ENCODE results near the gene CENPM. TPM values are rescaled to one million over a fixed set of nuclear protein-coding genes. Genes with fewer than 3 reads are reported as not detected.
"Not testable (repeated sequence)": the region's sequence is repeated elsewhere in the genome, so short reads cannot be mapped to it uniquely, and the experiment has no call there.

Gene CENPM
- total RNA-seq, 4 donors from 2014 or later = 5.9 to 20.2 (median 9.1) TPM

DNA sequence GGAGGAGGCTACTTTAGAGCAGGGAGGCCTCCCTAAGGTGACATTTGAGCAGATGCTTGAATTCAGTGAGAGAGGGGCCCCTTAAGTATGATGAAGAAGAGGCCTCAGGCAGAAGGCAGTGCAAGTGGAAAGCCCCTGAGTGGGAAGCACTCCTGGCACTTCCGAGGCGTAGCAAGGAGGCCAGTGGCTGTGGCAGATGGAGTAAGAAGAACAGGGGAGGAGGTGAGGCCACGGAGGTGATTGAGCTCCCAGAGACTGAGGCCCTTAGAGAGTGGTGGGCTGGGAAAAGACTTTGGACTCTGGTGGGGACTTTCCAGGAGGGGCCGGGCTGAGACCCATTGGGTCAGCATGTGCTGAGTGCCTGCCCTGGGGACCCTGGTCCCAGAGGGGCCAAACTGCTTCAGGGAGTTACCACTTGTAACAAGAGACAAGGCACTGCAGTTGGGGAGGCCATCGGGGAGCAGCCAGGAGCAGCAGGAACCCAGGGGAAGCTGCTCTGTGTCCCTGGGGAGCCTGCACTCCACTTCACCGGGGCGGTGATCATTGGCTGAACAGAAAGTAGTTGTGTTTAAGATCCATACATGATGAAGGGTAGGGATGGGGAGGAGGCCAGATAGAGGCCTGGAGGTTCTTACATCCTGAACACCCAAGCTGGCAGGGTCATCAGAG is 2.5 kb upstream of the CENPM start:
- H3K4me3 ChIP-seq (ENCODE audit: low read depth, poor library complexity, severe bottlenecking) = no peak overlapping the region
- 84 to 86% methylated on average over 7 of the region's 7 CpGs for WGBS, 2 donors
- intact Hi-C loops (cut with DNase I; ENCODE audit: low total_unique reads) = loop anchor here (10.0 kb wide), 2 partner anchors 125 to 255 kb away; partner anchors contain the start of gene MEI1
- TF ChIP-seq, protein P1, sequence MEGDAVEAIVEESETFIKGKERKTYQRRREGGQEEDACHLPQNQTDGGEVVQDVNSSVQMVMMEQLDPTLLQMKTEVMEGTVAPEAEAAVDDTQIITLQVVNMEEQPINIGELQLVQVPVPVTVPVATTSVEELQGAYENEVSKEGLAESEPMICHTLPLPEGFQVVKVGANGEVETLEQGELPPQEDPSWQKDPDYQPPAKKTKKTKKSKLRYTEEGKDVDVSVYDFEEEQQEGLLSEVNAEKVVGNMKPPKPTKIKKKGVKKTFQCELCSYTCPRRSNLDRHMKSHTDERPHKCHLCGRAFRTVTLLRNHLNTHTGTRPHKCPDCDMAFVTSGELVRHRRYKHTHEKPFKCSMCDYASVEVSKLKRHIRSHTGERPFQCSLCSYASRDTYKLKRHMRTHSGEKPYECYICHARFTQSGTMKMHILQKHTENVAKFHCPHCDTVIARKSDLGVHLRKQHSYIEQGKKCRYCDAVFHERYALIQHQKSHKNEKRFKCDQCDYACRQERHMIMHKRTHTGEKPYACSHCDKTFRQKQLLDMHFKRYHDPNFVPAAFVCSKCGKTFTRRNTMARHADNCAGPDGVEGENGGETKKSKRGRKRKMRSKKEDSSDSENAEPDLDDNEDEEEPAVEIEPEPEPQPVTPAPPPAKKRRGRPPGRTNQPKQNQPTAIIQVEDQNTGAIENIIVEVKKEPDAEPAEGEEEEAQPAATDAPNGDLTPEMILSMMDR (IDR thresholded peaks at IDR 0.05) = no peak
- TF ChIP-seq POLR2A (IDR thresholded peaks at IDR 0.05) = no peak
- no peak for DNase-seq (ENCODE audit: low spot score in 2 of 2)

DNA sequence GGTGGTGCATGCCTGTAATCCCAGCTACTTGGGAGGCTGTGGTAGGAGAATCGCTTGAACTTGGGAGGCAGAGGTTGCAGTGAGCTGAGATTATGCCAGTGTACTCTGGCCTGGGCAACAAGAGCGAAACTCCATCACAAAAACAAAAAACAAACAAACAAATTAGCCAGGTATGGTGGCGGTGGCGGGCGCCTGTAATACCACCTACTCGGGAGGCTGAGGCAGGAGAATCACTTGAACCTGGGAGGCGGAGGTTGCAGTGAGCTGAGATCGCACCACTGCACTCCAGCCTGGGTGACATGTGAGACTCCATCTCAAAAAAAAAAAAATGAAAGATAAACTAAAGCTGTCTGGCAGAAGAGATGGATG is 2.0 kb upstream of the CENPM start:
- DNase-seq (ENCODE audit: low spot score in 2 of 2) = not testable (repeated sequence)
- intact Hi-C loops (cut with DNase I; ENCODE audit: low total_unique reads) = loop anchor here (10.0 kb wide), 2 partner anchors 124 to 254 kb away; partner anchors contain the start of gene MEI1

DNA sequence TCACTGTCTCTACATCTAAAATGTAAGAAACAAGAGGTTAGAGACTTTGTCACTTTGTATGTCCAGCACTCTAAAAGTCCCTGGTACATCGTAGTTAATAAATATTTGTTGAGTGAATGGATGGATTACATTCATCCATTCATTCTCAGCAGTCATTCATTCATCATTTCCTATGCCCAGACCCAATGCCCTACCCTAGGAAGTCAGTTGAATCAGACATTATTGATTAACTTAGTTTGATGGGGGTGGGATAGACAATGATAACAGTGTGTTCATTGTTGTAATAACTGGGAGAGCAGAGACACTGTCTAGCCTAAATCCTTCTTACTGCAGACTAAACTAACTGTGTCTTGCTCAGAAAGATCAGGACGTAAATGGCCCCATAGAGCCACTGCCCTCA is 1.2 kb upstream of the CENPM start:
- intact Hi-C loops (cut with DNase I; ENCODE audit: low total_unique reads) = loop anchor here (10.0 kb wide), 2 partner anchors 123 to 253 kb away; partner anchors contain the start of gene MEI1
- no peak for TF ChIP-seq POLR2A (IDR thresholded peaks at IDR 0.05)
- TF ChIP-seq, protein P1 (IDR thresholded peaks at IDR 0.05) = no peak
- WGBS, 2 donors = 94 to 98% methylated on average over 2 of the region's 2 CpGs
- H3K4me3 ChIP-seq (ENCODE audit: low read depth, poor library complexity, severe bottlenecking) = no peak overlapping the region
- no peak for DNase-seq (ENCODE audit: low spot score in 2 of 2)

More for the DNA sequence above, 2.0 kb upstream of the CENPM start:
- not testable (repeated sequence) for H3K4me3 ChIP-seq (ENCODE audit: low read depth, poor library complexity, severe bottlenecking)
- WGBS, 2 donors = 80 to 91% methylated on average over 8 of the region's 8 CpGs

DNA sequence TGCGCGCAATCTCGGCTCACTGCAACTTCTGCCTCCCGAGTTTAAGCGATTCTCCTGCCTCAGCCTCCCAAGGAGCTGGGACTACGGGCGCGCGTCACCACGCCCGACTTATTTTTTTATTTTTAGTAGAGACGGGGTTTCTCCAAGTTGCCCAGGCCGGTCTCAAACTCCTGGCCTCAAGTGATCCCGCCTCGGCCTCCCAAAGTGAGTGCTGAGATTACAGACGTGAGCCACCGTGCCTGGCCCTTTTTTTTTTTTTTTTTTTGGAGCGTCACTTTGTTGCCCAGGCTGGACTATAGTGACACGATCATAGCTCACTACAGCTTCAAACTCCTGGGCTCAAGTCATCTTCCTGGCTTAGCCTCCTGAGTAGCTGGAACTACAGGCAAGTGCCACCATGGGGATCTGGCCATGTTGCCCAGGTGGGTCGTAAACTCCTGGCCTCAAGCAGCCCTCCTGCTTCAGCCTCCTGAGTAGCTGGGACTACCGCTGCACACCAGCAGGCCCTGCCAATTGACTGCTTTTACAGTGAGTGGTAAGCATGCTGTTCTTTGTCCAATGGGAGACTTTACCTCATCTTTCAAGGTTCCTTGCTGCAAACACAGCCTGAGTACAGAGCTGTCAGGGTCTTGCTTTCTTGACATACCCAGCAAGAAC is 600 bp upstream of the CENPM start:
- no peak overlapping the region for H3K4me3 ChIP-seq (ENCODE audit: low read depth, poor library complexity, severe bottlenecking)
- intact Hi-C loops (cut with DNase I; ENCODE audit: low total_unique reads) = loop anchor here (10.0 kb wide), 2 partner anchors 123 to 253 kb away; partner anchors contain the start of gene MEI1
- WGBS, 2 donors = 70 to 71% methylated on average over 21 of the region's 21 CpGs

DNA sequence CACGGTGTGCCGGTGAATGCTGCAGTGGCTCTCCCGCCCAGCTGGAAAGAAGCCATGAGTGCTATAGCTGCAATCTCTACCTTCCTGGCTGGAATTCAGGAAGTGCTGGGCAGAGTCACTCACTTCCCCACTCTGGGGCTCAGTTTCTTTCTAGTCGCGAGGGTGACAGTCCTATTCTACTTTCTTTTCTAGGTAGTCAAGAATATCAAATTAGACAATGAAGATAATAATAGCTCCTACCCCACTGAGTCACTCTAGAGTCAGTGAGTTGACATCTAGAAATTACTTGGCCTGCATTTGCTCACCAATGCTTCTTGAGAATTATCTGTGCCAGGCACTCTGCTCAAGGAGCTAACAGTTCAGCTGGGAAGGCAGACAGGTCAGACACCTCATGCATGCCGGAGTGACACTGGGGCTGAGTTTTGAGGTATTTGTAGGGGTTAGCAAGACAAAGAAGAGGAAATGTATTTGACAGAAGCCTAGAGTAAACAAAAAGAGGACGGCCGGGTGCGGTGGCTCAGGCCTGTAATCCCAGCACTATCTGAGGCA is 3.2 kb downstream of the CENPM start:
- intact Hi-C loops (cut with DNase I; ENCODE audit: low total_unique reads) = loop anchor here (10.0 kb wide), 2 partner anchors 119 to 249 kb away; partner anchors contain the start of gene MEI1
- WGBS, 2 donors = 66 to 67% methylated on average over 9 of the region's 9 CpGs
- DNase-seq (ENCODE audit: low spot score in 2 of 2) = no peak
- TF ChIP-seq, protein P1 (IDR thresholded peaks at IDR 0.05) = no peak
- TF ChIP-seq POLR2A (IDR thresholded peaks at IDR 0.05) = no peak
- no peak overlapping the region for H3K4me3 ChIP-seq (ENCODE audit: low read depth, poor library complexity, severe bottlenecking)

More for the DNA sequence above, 600 bp upstream of the CENPM start:
- no peak for DNase-seq (ENCODE audit: low spot score in 2 of 2)
- TF ChIP-seq, protein P1 (IDR thresholded peaks at IDR 0.05) = no peak
- no peak for TF ChIP-seq POLR2A (IDR thresholded peaks at IDR 0.05)
